GM12865 (cell line): ENCODE results near the gene C1orf167.

ENCODE experiments used
- DNase-seq: peaks from one replicate; pipeline ENCODE4 v3.0.0; 2010; ENCODE audit warnings: low read depth
- H3K4me3 ChIP-seq: 2 replicates; pipeline ENCODE4 v1.5.1; 2011; ENCODE audit warnings: mild to moderate bottlenecking, low read depth, low read length, control low read depth
- CTCF ChIP-seq: IDR thresholded peaks from 2 replicates; pipeline ENCODE4 v1.5.1; 2011; ENCODE audit warnings: low read length, control low read depth, low read depth, inconsistent platforms; ENCODE audit not compliant: insufficient read depth; ENCODE audit errors: missing control alignments

C1orf167 gene

GRCh38 chr1:11837767-11838348, 75.9 kb downstream of the C1orf167 start:
- H3K4me3 ChIP-seq: no peak overlapping the region
- DNase-seq: no peak
- TF ChIP-seq CTCF: no peak

GRCh38 chr1:11838349-11839272, 76.6 kb downstream of the C1orf167 start:
- TF ChIP-seq CTCF: peak; percentile 99
- no peak overlapping the region for H3K4me3 ChIP-seq
- peak; percentile 69 for DNase-seq
